Calu3 (cell line): ENCODE data around the gene CAPZA1. TPM values are rescaled to one million over a fixed set of nuclear protein-coding genes. Genes with fewer than 3 reads are reported as not detected.

Experiments
- BruUV-seq: library from RNA; stranded (reverse); fragments of 400-500 nt; replicated peaks from 2 replicates; lab custom pipeline; 2021; lab: Mats Ljungman, UMichigan
- CTCF ChIA-PET: fragments of 300-600 bp; sonication (Branson Sonifier 250); formaldehyde crosslinking; loops from one replicate; lab custom pipeline; 2022; ENCODE audit warnings: antibody characterized with exemption; lab: Charles Lee
- DNase-seq: peaks from one replicate; pipeline ENCODE4 v3.0.0; 2022
- H3K27ac Mint-ChIP-seq: one replicate; pipeline ENCODE4 v1.8.0; 2022; ENCODE audit warnings: mixed read lengths; ENCODE audit not compliant: unreplicated experiment
- H3K27me3 Mint-ChIP-seq: one replicate; pipeline ENCODE4 v1.8.0; 2022; ENCODE audit warnings: mixed read lengths; ENCODE audit not compliant: unreplicated experiment
- H3K36me3 Mint-ChIP-seq: one replicate; pipeline ENCODE4 v1.8.0; 2022; ENCODE audit warnings: mild to moderate bottlenecking, moderate library complexity, mixed read lengths; ENCODE audit not compliant: insufficient read depth, unreplicated experiment
- H3K4me1 Mint-ChIP-seq: one replicate; pipeline ENCODE4 v1.8.0; 2022; ENCODE audit warnings: mild to moderate bottlenecking, low read depth, mixed read lengths; ENCODE audit not compliant: unreplicated experiment
- H3K4me3 Mint-ChIP-seq: one replicate; pipeline ENCODE4 v1.8.0; 2022; ENCODE audit warnings: mild to moderate bottlenecking, low read depth, moderate library complexity, mixed read lengths; ENCODE audit not compliant: unreplicated experiment
- H3K9me3 Mint-ChIP-seq: one replicate; pipeline ENCODE4 v1.8.0; 2022; ENCODE audit warnings: low read depth, mixed read lengths; ENCODE audit not compliant: unreplicated experiment
- intact Hi-C: fragments of 100-400 bp; cut with micrococcal nuclease; formaldehyde crosslinking; loops from one replicate; pipeline ENCODE4 v1.10.0; 2022; ENCODE audit not compliant: unreplicated experiment
- total RNA-seq: library from RNA; stranded (reverse); gene quantifications from 2 replicates; pipeline ENCODE4 v1.2.3, GENCODE V29; 2022
- TF ChIP-seq, protein P1 (sequence below): fragments of 200-600 bp; IDR thresholded peaks from one replicate; pipeline ENCODE4 v1.8.0; 2022; ENCODE audit warnings: antibody characterized with exemption; ENCODE audit not compliant: unreplicated experiment

CAPZA1 gene
- total RNA-seq, 1 experiment from 2014 or later = 103 TPM

DNA sequence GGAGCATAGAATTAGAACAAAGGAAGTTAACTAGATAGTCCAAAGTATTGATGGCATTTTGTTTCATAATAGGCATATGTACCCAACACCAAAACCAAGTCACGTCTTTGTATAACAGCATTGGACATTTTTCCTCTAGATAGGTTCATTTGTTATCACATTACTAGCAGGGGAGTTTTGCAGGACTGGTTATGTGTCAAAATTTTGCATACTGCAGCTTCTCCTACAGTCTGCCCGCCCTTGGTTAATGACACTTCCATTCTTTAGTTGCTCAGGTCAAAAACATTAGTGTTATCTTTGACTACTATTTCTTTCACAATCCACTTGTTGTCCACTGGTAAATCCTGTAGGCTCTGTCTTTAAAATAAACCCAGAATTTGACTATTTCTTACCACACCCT, 8.9 kb downstream of the CAPZA1 start:
- CTCF ChIA-PET = no interaction called here
- no peaks in the 10 kb centered on the region for H3K27me3 Mint-ChIP-seq
- no peak for DNase-seq
- TF ChIP-seq, protein P1, sequence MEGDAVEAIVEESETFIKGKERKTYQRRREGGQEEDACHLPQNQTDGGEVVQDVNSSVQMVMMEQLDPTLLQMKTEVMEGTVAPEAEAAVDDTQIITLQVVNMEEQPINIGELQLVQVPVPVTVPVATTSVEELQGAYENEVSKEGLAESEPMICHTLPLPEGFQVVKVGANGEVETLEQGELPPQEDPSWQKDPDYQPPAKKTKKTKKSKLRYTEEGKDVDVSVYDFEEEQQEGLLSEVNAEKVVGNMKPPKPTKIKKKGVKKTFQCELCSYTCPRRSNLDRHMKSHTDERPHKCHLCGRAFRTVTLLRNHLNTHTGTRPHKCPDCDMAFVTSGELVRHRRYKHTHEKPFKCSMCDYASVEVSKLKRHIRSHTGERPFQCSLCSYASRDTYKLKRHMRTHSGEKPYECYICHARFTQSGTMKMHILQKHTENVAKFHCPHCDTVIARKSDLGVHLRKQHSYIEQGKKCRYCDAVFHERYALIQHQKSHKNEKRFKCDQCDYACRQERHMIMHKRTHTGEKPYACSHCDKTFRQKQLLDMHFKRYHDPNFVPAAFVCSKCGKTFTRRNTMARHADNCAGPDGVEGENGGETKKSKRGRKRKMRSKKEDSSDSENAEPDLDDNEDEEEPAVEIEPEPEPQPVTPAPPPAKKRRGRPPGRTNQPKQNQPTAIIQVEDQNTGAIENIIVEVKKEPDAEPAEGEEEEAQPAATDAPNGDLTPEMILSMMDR = no peak
- no TSS peak for BruUV-seq
- no peak overlapping the region for H3K27ac Mint-ChIP-seq
- peaks cover 27% of the 10 kb centered on the region for H3K36me3 Mint-ChIP-seq
- peaks cover 19% of the 10 kb centered on the region for H3K4me1 Mint-ChIP-seq
- intact Hi-C loops = no loop called here
- no peaks in the 10 kb centered on the region for H3K9me3 Mint-ChIP-seq
- H3K4me3 Mint-ChIP-seq = no peak overlapping the region

DNA sequence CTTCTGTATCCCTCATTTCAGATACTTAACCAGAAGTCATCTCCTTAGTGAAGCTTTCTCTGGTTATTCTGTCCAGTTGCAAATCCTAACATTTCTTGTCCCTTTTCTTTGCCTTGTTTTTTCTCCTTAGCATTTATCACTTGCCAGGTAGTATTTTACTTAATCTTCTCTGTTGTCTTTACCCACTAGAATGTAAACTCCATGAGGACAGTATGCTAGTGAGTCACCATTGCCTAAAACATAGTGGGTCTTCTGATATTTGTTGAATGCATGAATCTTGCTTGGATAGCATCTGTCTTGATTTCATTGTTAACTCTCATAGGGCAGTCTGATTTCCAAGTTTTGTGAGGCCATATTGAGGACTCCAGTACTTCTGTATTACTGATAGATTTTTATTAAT, 9.6 kb downstream of the CAPZA1 start:
- no peak overlapping the region for H3K4me3 Mint-ChIP-seq
- TF ChIP-seq, protein P1 = no peak
- intact Hi-C loops = no loop called here
- CTCF ChIA-PET = no interaction called here
- DNase-seq = no peak
- no peaks in the 10 kb centered on the region for H3K9me3 Mint-ChIP-seq
- H3K36me3 Mint-ChIP-seq = peaks cover 27% of the 10 kb centered on the region
- H3K27ac Mint-ChIP-seq = no peak overlapping the region
- no peaks in the 10 kb centered on the region for H3K27me3 Mint-ChIP-seq
- peaks cover 27% of the 10 kb centered on the region for H3K4me1 Mint-ChIP-seq
- BruUV-seq = no TSS peak

DNA sequence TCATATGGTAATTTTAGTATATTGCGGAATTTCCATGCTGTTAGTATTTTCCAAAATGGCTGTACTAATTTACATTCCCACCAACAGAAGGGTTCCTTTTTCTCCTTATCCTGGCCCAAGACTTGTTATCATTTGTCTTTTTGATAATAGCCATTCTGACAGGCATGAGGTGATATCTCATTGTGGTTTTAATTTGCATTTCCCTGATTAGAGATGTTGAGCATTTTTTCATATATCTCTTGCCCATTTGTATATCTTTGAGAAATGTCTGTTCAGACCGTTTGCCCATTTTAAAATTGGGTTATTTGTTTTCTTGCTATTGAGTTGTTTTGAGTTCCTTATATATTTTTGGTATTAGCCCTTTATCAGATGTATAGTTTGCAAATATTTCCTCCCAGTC, 14.0 kb downstream of the CAPZA1 start:
- H3K9me3 Mint-ChIP-seq = no peaks in the 10 kb centered on the region
- peaks cover 46% of the 10 kb centered on the region for H3K4me1 Mint-ChIP-seq
- H3K36me3 Mint-ChIP-seq = peaks cover 17% of the 10 kb centered on the region
- no peak overlapping the region for H3K4me3 Mint-ChIP-seq
- DNase-seq = no peak
- H3K27ac Mint-ChIP-seq = no peak overlapping the region
- H3K27me3 Mint-ChIP-seq = no peaks in the 10 kb centered on the region
- intact Hi-C loops = no loop called here
- TF ChIP-seq, protein P1 = no peak
- BruUV-seq = no TSS peak
- CTCF ChIA-PET = no interaction called here

DNA sequence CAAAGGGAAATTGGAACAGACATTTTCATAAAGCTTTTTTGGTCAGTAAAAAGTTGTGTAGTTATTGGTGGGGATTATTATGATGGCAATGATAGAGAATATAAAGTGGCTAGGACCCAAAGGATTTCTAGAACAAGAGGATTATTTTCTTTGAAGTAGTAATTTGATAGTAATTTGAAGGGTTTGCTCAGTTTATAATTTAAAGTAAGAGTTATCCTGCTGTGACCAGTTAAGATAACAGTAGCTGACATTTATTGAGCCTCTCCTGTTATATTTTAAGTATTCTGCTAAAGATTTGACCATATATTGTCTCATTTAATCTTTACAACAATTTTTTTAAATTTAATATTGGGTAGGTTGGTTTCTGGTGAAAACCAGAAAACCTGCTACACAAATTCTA, 14.7 kb downstream of the CAPZA1 start:
- no peaks in the 10 kb centered on the region for H3K9me3 Mint-ChIP-seq
- TF ChIP-seq, protein P1 = no peak
- H3K4me3 Mint-ChIP-seq = no peak overlapping the region
- peaks cover 12% of the 10 kb centered on the region for H3K36me3 Mint-ChIP-seq
- no peaks in the 10 kb centered on the region for H3K27me3 Mint-ChIP-seq
- intact Hi-C loops = no loop called here
- DNase-seq = no peak
- BruUV-seq = no TSS peak
- H3K27ac Mint-ChIP-seq = no peak overlapping the region
- CTCF ChIA-PET = no interaction called here
- H3K4me1 Mint-ChIP-seq = peaks cover 39% of the 10 kb centered on the region
